Activated gamma-delta T cell treated with Interleukin-2 at 50 U/mL for 16 hours (primary cell): ENCODE results near the gene LCN1.
A peak's percentile ranks its signal among the peaks of the same experiment; 100 is the strongest.

Experiments
- DNase-seq: peaks from one replicate; pipeline ENCODE4 v3.0.0-alpha.2; 2020

LCN1 gene

GRCh38 chr9:135489188-135489906 is 31.9 kb upstream of the LCN1 start:
- no peak for DNase-seq

DNA sequence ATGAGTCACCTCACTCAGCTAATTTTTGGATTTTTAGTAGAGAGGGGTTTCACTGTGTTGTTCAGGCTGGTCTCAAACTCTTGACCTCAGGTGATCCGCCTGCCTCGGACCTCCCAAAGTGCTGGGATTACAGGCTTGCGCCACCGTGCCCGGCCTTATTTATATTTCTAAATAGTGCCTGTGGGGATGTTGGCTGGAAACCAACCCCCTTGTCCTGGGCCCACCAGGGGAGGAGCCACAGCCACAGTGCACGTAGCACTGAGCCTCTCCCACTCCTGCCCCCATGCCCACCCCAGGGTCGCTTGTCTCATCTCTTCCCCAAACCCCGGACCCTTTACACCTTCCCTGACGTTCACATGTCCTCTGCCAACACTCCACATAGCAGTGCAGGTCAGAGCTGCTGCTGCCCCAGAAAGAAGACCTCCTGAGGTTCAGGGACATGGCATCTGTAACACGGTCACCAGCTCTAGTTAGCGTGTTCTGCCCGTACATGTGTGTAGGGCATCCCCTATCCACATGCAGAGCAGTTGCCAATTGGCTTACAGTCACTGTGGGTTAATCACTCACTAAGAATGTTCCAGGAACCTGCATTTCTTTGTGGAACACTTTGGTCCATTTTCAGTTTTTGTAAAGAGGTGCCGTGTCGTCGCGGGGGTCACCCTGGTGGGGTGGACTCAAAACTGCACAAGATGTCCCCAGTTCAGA is 30.9 kb upstream of the LCN1 start:
- no peak for DNase-seq

DNA sequence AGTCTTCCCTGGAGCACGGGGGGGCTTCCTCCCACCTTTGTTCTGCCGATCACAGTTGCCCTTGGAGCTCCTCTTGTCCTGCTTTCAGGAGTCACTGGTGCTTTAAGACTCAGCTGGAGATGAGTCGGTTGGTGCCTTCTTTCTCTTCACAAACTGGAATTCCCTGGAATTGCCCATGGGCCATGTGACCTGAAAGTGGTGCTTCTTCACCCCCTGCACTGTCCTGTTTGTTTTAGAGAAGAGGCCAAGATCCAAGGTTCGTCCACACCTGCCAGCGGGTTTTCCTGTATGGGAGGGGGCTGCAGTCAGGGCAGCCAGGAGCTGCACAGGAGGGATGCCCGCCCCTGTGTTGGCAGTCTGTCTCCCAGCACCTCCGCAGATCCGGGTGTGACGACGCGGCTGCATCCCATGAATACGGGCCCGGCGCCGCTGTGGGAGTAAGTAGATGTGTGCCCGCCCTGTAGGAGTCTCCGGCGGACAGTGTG is 30.2 kb upstream of the LCN1 start:
- no peak for DNase-seq

- DNase-seq = no peak
Measured at GRCh38 chr9:135491764-135492163, 29.5 kb upstream of the LCN1 start.

GRCh38 chr9:135492886-135493669 is 28.2 kb upstream of the LCN1 start:
- DNase-seq = no peak

DNA sequence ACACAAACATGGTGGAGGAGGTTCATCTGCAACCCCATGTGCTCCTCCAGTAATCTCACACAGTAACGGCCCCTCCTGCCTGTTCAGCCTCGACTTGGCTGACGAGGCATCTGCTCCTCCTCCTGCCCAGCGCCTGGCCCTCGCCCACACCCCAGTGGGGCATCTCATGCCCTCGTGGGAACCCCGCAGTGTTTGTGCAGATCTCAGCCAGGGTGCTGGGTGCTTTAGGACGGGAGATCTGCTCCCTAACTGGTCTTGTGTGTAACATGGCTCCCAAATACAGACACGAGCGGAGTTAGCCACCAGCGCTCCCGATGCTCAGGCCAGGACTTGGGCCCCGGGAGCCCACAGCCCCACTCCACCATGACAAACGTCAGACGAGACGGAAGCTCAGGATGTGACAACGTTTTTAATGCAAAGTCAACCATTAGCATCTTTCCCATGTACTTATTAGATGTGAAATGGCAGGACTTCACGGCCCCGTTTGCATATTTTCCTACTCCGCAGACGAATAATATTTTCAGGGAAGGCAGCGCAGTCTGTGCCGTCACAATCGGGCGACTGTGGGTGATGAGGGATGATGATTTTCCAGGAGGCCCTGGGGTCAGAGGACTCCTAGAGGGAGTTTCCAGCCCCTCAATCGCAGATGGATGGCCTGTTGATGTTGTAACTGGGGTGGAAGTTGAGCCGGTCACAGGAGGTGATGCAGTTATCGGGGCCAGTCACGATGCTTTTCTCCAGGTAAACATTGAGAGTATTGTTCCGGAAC is 26.3 kb upstream of the LCN1 start:
- no peak for DNase-seq

DNA sequence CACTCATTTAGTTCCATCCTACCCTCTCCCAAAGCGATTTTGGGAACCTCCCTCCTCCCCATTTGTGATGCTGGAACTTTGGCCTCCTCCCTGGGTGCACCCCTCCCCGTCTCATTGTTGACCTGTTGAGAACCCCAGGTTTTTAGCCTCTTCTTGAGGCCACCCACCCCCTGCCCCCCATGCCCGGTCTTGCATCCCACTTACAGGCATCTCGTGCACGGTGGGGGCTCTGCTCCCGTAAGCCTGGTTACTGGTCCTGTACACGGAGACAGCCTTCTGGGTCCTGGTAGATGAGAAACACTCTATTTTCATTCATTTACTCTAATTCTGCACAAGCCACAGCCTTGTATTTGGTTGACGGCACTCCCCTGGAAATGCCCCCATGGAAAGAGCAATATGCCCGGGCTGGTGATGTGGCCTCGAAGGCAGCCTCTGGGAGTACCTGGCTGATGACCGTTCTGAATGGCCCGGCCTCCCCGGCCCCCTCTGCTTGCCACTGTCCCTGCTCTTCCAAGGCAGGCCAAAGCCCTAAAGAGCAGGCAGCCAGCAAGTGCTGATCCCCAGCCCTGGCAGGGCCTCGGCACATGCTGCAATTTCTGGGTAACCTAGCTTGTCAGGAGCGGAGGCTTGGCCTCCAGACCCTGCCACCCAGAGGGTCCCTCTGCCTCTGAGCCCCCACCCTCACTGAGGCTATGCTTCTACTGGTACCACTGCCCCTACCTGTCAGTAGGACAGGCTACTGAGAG is 22.7 kb upstream of the LCN1 start:
- no peak for DNase-seq

DNA sequence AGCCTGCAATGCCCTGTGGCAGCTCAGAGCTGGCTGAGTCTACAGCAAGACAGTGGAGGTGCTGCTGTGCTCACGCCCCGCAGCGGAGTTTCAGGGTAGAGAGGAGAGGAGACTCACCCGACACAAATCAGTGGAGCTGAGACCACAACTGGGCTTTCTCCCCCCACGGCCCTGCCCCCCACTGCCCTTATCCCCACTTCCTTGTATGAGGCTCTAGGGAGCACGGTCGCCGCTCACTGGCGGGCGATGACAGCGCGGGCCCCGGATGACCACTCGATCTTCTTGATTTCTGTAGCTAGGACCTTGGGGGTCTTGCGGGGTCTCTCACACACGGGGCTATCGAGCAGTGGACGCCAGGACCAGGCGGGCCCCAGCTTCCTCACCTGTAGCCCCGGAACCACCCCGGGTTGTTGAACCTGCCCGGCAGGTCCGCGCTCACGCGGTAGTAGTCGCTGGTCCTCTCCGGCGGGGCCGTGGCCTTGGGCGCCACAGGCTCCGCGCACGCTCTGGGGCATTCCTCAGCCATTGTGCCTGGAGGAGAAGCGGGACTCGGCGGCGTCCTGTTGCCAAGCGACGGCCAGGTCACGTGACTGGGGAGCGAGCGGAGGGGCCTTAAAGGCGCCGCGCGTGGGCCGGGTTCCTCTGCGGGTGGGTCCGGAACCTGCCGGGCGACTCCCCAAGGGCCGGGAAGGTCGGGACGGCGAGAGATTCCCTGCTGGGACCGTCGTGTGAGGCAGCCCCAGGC is 21.7 kb upstream of the LCN1 start:
- DNase-seq = peak; percentile 90

DNA sequence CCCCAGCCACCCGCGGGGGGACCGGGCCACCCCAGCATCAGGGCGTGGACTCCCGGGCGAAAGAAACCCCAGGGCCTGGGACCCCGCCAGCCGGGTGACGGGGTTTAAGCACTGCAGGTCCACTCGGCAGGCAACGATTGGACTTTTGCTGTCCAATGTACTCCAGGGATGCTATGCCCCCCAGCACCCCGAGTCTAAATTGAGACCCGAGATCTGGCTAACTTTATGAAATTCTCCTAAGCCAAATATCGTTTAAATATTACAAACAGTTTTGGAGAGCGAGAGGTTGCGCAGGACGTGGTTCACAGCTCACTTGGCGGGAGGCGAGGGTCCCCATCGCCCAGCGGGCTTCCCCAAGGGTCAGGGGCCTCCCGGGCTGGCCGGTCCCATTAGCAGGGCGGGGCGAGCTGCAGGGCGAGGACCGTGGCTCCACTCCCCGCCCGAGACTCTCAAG is 21.1 kb upstream of the LCN1 start:
- no peak for DNase-seq

- DNase-seq = peak; percentile 80
Measured at GRCh38 chr9:135500525-135501260, 20.5 kb upstream of the LCN1 start, which contains the start of gene MRPS2. Gene MRPS2 (plus strand): TSS chr9:135500682. CDS start chr9:135500711, 29 bp downstream.

- no peak for DNase-seq
Measured at GRCh38 chr9:135501261-135502167, 19.7 kb upstream of the LCN1 start.

- no peak for DNase-seq
Measured at GRCh38 chr9:135502168-135502872, 18.9 kb upstream of the LCN1 start.

DNA sequence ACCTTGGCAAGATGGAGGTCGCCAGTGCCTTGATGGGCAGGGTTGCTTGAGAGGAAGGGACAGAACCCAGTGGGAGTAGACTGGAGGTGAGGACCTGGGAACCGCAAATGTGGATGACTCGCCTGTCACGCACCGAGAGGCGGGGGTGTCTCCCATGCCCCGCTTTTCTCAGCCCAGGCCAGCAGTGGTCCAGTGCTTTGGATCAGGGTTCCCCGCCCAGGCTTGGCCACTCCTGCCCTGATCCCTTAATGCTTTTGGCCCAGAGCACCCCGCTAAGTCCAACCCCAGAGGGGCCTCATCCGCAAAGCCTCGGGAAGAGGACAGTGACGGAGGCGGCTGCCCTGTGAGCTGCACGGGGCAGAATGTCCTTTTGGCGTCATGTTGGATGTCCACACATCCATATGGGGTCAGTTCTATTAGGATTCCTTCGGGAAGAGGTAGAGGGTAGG is 18.3 kb upstream of the LCN1 start:
- no peak for DNase-seq

GRCh38 chr9:135503371-135504261 is 17.6 kb upstream of the LCN1 start:
- DNase-seq = no peak

- DNase-seq = peak; percentile 48
Measured at GRCh38 chr9:135504262-135505243, 16.7 kb upstream of the LCN1 start.
